H9 (cell line): ENCODE measurements around the gene TNFRSF21. TPM values are rescaled to one million over a fixed set of nuclear protein-coding genes. Genes with fewer than 3 reads are reported as not detected.

Experiments
- DNase-seq: peaks from one replicate; pipeline ENCODE4 v3.0.0-alpha.2; 2017
- H2AFZ ChIP-seq: one replicate; pipeline ENCODE4 v1.6.1; 2013; ENCODE audit warnings: mild to moderate bottlenecking, low read length, control low read depth, moderate library complexity
- H2AK5ac ChIP-seq: 2 replicates; pipeline ENCODE4 v1.6.1; 2013; ENCODE audit warnings: low read length, control low read depth, mixed read lengths; ENCODE audit not compliant: insufficient read length
- H2BK120ac ChIP-seq: one replicate; pipeline ENCODE4 v1.6.1; 2013; ENCODE audit warnings: low read depth, mild to moderate bottlenecking, low read length, control low read depth, inconsistent platforms; ENCODE audit not compliant: poor library complexity, severe bottlenecking
- H2BK12ac ChIP-seq: 2 replicates; pipeline ENCODE4 v1.6.1; 2013; ENCODE audit warnings: low read length, control low read depth, mixed read lengths, low read depth; ENCODE audit not compliant: insufficient read length
- H2BK15ac ChIP-seq: 2 replicates; pipeline ENCODE4 v1.6.1; 2013; ENCODE audit warnings: low read depth, low read length, control low read depth
- H2BK20ac ChIP-seq: one replicate; pipeline ENCODE4 v1.6.1; 2013; ENCODE audit warnings: low read depth, mild to moderate bottlenecking, low read length, control low read depth, inconsistent platforms; ENCODE audit not compliant: poor library complexity, severe bottlenecking
- H2BK5ac ChIP-seq: 2 replicates; pipeline ENCODE4 v1.6.1; 2013; ENCODE audit warnings: low read length, control low read depth, mixed read lengths; ENCODE audit not compliant: insufficient read length
- H3K14ac ChIP-seq: 2 replicates; pipeline ENCODE4 v1.6.1; 2013; ENCODE audit warnings: low read length, control low read depth; ENCODE audit not compliant: insufficient read depth
- H3K18ac ChIP-seq: 2 replicates; pipeline ENCODE4 v1.6.1; 2013; ENCODE audit warnings: low read depth, mild to moderate bottlenecking, mixed read lengths, low read length, control low read depth; ENCODE audit not compliant: insufficient read length
- H3K23ac ChIP-seq: 2 replicates; pipeline ENCODE4 v1.6.1; 2013; ENCODE audit warnings: low read length, control low read depth, mixed read lengths, low read depth; ENCODE audit not compliant: insufficient read length
- H3K23me2 ChIP-seq: 2 replicates; pipeline ENCODE4 v1.6.1; 2013; ENCODE audit warnings: low read depth, mild to moderate bottlenecking, mixed read lengths, low read length, control low read depth; ENCODE audit not compliant: insufficient read length, poor library complexity, severe bottlenecking
- H3K27ac ChIP-seq: 2 replicates; pipeline ENCODE4 v1.5.1; 2013; ENCODE audit warnings: low read length, control low read depth, mixed read lengths, low read depth; ENCODE audit not compliant: insufficient read length
- H3K27me3 ChIP-seq: 2 replicates; pipeline ENCODE4 v1.6.1; 2013; ENCODE audit warnings: low read length, control low read depth, inconsistent platforms; ENCODE audit not compliant: insufficient read depth
- H3K4ac ChIP-seq: 2 replicates; pipeline ENCODE4 v1.6.1; 2013; ENCODE audit warnings: low read depth, mild to moderate bottlenecking, control low read depth, inconsistent platforms, low read length, moderate library complexity
- H3K4me1 ChIP-seq: 2 replicates; pipeline ENCODE4 v1.6.1; 2013; ENCODE audit warnings: low read length, control low read depth, inconsistent platforms; ENCODE audit not compliant: insufficient read depth
- H3K4me2 ChIP-seq: 2 replicates; pipeline ENCODE4 v1.6.1; 2013; ENCODE audit warnings: low read length, control low read depth, mixed read lengths; ENCODE audit not compliant: insufficient read length, insufficient read depth
- H3K56ac ChIP-seq: 2 replicates; pipeline ENCODE4 v1.6.1; 2013; ENCODE audit warnings: low read depth, mild to moderate bottlenecking, mixed read lengths, low read length, control low read depth; ENCODE audit not compliant: insufficient read length
- H3K79me1 ChIP-seq: 2 replicates; pipeline ENCODE4 v1.6.1; 2013; ENCODE audit warnings: low read depth, mild to moderate bottlenecking, moderate library complexity, low read length, control low read depth, inconsistent platforms; ENCODE audit not compliant: insufficient read depth, poor library complexity, severe bottlenecking
- H3K79me2 ChIP-seq: 2 replicates; pipeline ENCODE4 v1.6.1; 2013; ENCODE audit warnings: low read length, control low read depth, inconsistent platforms; ENCODE audit not compliant: insufficient read depth
- H3K9ac ChIP-seq: 2 replicates; pipeline ENCODE4 v1.6.1; 2013; ENCODE audit warnings: low read length, control low read depth, mixed read lengths; ENCODE audit not compliant: insufficient read length; ENCODE audit errors: extremely low read depth
- H3K9me3 ChIP-seq: one replicate; pipeline ENCODE4 v1.6.1; 2013; ENCODE audit warnings: low read depth, low read length, inconsistent platforms; ENCODE audit not compliant: control insufficient read depth
- H3T11ph ChIP-seq: one replicate; pipeline ENCODE4 v1.6.1; 2013; ENCODE audit warnings: mild to moderate bottlenecking, low read length, control low read depth, inconsistent platforms
- H4K20me1 ChIP-seq: one replicate; pipeline ENCODE4 v1.6.1; 2013; ENCODE audit not compliant: control insufficient read depth, insufficient read length, insufficient read depth
- H4K5ac ChIP-seq: 2 replicates; pipeline ENCODE4 v1.6.1; 2013; ENCODE audit warnings: low read depth, mild to moderate bottlenecking, mixed read lengths, low read length, control low read depth; ENCODE audit not compliant: insufficient read length
- H4K8ac ChIP-seq: replicated peaks from 2 replicates; pipeline ENCODE4 v1.6.1; 2013; ENCODE audit warnings: low read length, control low read depth, mixed read lengths, low read depth; ENCODE audit not compliant: insufficient read length
- H4K91ac ChIP-seq: 2 replicates; pipeline ENCODE4 v1.6.1; 2013; ENCODE audit warnings: low read depth, mild to moderate bottlenecking, moderate library complexity, mixed read lengths, low read length, control low read depth; ENCODE audit not compliant: insufficient read length
- H3K27ac Mint-ChIP-seq, 3 experiments: 2 replicates in 2 of 3; 3 replicates in 1 of 3; pipeline ENCODE4 v1.8.0; 2020 to 2021; ENCODE audit warnings: mixed read lengths in 3 of 3, mild to moderate bottlenecking in 1 of 3, moderate library complexity in 1 of 3
- H3K27me3 Mint-ChIP-seq: 2 replicates; pipeline ENCODE4 v1.8.0; 2021; ENCODE audit warnings: low read depth, mild to moderate bottlenecking, moderate library complexity, mixed read lengths
- H3K36me3 Mint-ChIP-seq, 3 experiments: 2 replicates in 2 of 3; 3 replicates in 1 of 3; pipeline ENCODE4 v1.8.0; 2020 to 2021; ENCODE audit warnings: low read depth in 3 of 3, mixed read lengths in 3 of 3; ENCODE audit not compliant: insufficient read depth in 1 of 3
- H3K4me1 Mint-ChIP-seq, 2 experiments: 2 replicates each; pipeline ENCODE4 v1.8.0; 2020; ENCODE audit warnings: mixed read lengths in 2 of 2
- H3K4me3 Mint-ChIP-seq, 2 experiments: 2 replicates in 1 of 2; 3 replicates in 1 of 2; pipeline ENCODE4 v1.8.0; 2020 to 2021; ENCODE audit warnings: mild to moderate bottlenecking in 2 of 2, mixed read lengths in 2 of 2, moderate library complexity in 1 of 2
- H3K9me3 Mint-ChIP-seq, 2 experiments: 2 replicates in 1 of 2; 3 replicates in 1 of 2; pipeline ENCODE4 v1.8.0; 2020; ENCODE audit warnings: mild to moderate bottlenecking in 2 of 2, mixed read lengths in 2 of 2, moderate library complexity in 1 of 2
- whole genome bisulfite sequencing: extraction: QIAGEN DNeasy Blood & Tissue Kit; methylation state at CpG from one replicate; pipeline ENCODE4 v1.1.7; 2013; ENCODE audit warnings: missing lambda C conversion rate, low lambda C conversion rate, mixed read lengths; ENCODE audit not compliant: insufficient read length; ENCODE audit errors: extremely low coverage; 5-methylcytosine and 5-hydroxymethylcytosine counted together
- total RNA-seq: library from RNA; stranded (reverse); gene quantifications from 2 replicates; pipeline ENCODE4 v1.2.1, GENCODE V29; 2021
- TF ChIP-seq, protein P1 (sequence below): fragments of 200-600 bp; sonication (generic); conservative IDR thresholded peaks from 3 replicates; pipeline ENCODE4 v1.8.0; 2021; ENCODE audit warnings: antibody characterized with exemption, mild to moderate bottlenecking

TNFRSF21 gene
- total RNA-seq, 1 experiment from 2014 or later, result 39.1 TPM

DNA sequence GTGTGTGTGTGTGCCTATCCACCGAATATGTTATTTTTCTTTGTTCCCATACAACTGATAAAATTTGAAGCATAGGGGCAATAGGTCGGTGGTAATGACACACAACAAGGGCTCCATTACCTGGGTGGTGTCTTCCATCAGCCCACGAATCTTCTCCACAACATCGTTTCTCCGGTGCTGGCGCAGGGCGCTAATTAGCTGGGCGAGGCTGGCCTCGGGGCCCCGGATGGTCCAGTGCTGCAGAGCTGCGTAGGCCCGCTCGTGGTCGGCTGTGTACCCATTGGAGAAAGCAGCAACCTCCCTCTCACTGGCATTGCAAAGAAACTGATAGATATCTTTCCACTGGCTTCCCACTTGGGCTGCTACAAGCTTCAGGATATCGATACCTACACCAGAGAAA lies 56.6 kb downstream of the TNFRSF21 start:
- Histone ChIP-seq H3K27me3 (no peaks in the 10 kb centered on the region), H2AFZ (no peak overlapping the region), H3K27ac (no peak overlapping the region), H3K4ac (no peak overlapping the region), H4K91ac (no peak overlapping the region), H4K8ac (no peak overlapping the region), H3K79me1 (no peaks in the 10 kb centered on the region), H2BK15ac (no peak overlapping the region), H2BK5ac (no peak overlapping the region), H3K9ac (no peak overlapping the region), H3K56ac (no peak overlapping the region), H3K23me2 (no peaks in the 10 kb centered on the region), H3K14ac (no peak overlapping the region), H2BK20ac (no peak overlapping the region), H2BK120ac (no peak overlapping the region), H3K18ac (no peak overlapping the region), H3K23ac (no peak overlapping the region), H2BK12ac (no peak overlapping the region), H3T11ph (no peak overlapping the region), H3K4me2 (no peak overlapping the region), H4K5ac (no peak overlapping the region), H3K9me3 (no peaks in the 10 kb centered on the region), H2AK5ac (no peak overlapping the region), H4K20me1 (no peaks in the 10 kb centered on the region), H3K79me2 (no peaks in the 10 kb centered on the region), H3K4me1 (no peaks in the 10 kb centered on the region)
- Mint-ChIP-seq H3K27me3 (no peaks in the 10 kb centered on the region), H3K4me1 (peaks cover 16 to 20% of the 10 kb centered on the region in 2 experiments), H3K27ac (no peak overlapping the region), H3K9me3 (no peaks in the 10 kb centered on the region), H3K36me3 (peaks cover 11 to 31% (median 26%) of the 10 kb centered on the region in 3 experiments), H3K4me3 (no peak overlapping the region)
- WGBS, result no CpG with 5 or more reads among the region's 15 CpGs
- no peak for DNase-seq
- TF ChIP-seq, protein P1, sequence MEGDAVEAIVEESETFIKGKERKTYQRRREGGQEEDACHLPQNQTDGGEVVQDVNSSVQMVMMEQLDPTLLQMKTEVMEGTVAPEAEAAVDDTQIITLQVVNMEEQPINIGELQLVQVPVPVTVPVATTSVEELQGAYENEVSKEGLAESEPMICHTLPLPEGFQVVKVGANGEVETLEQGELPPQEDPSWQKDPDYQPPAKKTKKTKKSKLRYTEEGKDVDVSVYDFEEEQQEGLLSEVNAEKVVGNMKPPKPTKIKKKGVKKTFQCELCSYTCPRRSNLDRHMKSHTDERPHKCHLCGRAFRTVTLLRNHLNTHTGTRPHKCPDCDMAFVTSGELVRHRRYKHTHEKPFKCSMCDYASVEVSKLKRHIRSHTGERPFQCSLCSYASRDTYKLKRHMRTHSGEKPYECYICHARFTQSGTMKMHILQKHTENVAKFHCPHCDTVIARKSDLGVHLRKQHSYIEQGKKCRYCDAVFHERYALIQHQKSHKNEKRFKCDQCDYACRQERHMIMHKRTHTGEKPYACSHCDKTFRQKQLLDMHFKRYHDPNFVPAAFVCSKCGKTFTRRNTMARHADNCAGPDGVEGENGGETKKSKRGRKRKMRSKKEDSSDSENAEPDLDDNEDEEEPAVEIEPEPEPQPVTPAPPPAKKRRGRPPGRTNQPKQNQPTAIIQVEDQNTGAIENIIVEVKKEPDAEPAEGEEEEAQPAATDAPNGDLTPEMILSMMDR, result no peak
